ENCODE results near the gene WAS.

Gene WAS

DNA sequence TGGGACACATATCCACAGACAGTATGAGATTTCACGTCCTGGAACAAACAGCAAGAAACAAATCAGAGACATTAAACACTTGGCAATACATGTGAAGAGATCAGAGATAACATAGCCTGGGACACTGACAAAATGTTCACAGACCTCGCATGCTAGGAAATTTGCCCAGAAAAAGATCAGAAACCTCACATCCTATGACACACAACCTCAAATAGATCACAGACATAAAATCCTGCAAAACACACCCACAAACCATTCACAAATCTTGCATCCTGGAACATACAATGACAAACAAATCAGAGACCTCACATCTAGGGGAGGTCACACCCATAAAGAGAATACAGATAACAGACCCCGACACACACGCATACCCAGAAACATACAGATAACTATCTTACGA is 31.0 kb downstream of the WAS start:
- no peak for DNase-seq

DNA sequence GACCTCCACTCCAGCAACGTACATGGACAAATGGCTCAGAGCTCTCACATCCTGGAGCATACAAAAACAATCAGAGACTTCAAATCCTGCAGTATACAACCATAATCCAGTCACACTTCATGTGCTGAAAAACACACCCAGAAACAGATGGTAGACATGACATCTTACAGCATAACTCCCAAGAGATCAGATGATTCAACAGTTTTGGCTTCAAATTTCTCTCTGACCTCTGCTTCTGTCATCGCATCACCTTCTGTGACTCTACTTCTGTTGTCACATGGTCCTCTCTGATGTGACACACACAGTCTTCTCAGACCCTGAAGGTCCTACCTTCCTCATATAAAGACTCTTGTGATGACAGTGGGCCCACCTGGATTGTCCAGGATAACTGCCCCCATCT is 31.5 kb downstream of the WAS start:
- DNase-seq = no peak

DNA sequence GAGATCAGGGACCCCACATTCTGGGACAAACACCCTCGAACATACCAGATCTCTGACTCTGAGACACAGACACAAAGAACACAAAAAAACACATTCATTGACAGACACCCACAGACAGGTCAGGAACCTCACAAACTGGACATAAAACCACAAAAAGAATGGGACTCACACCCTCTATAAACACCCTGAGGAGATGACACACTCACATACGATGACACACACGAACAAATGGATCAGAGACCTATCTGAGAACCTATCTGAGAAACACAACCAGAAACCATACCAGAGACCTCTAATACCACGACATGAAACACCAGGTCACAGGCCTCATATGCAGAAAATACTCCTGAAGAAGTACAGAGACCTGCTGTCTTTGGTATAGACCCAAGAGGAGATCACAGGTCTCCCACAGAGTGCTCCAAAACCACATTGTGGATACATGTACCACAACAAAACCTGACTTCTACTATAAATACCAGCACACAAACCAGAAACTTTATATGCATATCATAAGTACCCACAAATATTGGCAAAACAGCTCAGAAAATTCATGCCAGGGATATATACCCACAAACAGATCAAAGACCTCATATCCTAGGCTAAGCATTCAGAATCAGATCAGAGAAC is 32.4 kb downstream of the WAS start:
- no peak for DNase-seq

DNA sequence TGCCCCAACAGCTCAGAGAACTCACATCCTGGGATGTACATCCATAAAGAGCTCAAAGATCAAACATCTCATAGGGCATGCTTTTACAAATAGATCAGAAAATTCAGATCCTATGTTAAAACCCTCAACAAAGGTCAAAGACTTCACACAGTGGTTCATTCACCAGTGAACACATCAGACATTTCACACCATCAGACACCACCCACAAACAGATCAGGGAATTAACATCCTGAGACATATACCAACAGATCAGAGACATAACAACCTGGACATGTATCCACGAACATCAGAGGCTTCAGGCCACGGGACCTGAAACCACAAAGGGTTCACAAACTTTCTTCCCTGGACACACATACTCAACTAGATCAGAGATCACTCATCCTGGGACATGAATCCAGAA is 36.4 kb downstream of the WAS start:
- DNase-seq = no peak

- DNase-seq = no peak
Measured at GRCh38 chrX:48720577-48721250, 37.1 kb downstream of the WAS start.

- DNase-seq = no peak
Measured at GRCh38 chrX:48721916-48722315, 38.3 kb downstream of the WAS start.

DNA sequence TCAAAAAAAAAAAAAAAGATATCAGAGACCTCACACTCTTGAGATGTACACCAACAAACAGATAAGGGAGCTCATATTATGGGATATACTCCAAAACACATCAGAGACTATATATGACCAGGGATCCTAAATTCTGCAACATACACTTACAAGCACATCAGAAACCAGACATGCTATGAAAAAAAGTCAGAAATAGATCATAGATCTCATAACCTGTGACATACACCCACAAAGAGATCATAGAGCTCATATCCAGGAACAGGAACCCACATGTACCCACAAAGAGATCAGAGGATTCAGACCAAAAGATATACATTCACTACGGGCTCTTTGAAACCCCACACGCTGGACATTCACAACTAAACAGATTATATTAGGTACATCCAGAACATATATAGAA is 43.0 kb downstream of the WAS start:
- DNase-seq = no peak

DNA sequence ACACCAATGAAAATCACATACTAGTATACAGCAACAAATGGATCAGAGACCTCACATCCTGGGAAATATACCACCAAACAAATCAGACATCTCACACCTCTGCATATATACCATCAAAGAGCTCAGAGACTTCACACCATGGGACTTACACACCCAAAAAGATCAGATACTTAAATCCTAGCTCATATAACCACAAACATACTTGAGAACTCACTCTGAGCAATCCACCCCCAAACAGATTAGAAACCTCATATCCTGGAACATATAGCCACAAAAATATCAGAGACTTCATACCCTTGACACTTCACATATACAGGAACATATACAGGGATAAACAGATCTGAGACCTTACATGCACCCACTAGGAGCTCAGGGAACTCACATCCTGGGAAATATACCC is 45.1 kb downstream of the WAS start:
- no peak for DNase-seq

- DNase-seq = no peak
Measured at GRCh38 chrX:48736303-48736702, 52.7 kb downstream of the WAS start.

GRCh38 chrX:48736878-48737212 is 53.2 kb downstream of the WAS start:
- no peak for DNase-seq

DNA sequence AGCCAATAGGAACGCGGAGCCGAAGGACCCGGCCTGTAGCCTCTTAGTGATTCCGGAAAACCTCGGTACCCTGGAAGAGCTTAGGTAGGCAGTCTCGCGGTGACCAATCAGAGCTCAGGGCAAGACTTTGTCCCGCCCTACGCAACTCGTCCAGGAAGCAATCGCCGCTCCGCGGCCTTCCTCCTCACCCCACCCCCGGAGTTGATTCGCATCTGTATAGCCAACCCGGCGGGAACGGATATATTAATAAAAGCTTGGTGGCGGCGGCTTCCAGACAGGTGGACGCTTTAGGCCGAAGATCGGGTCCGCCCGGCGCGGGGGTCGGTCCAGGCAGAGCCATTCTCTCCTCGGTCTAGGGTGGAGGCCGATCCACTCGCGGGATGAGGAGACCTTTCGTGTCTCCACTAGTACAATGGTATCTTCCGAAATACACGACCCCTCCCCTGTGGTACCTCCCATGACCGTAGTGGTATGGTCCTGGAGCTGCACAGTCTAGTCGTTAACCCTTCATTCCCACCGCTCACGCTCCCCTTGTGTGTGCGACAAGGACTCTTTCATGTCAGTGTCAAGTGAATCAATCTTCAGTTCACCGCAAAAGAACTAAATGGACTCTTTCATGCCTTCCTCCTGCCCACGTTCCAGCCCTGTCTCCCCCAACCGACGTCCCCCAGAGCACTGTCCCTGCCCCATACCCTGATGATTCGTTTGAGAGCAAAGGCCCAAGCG is 53.8 kb downstream of the WAS start:
- peak; percentile 50 to 89 for DNase-seq

DNA sequence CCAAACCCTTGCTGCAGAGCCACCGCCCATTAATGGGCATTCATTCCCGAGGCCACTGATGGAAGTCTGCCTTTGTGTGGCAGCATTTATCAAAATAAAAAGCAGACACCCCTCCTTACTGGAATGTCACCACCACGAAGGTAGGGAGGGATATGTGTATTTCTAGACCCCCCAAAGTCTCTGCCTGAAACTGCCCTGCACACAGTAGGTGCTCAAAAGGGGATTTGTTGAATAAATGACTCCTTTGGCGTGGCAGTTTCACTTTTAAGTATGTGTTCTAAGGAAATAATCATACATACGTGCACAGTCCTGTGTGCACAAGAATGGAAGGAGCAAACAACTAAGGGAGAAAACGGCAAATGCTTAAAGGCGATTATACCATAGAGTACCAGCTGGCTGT is 54.3 kb downstream of the WAS start:
- no peak for DNase-seq
